ENCODE results near the gene FNDC3B.

- no peak for TF ChIP-seq POLR2AphosphoS2 (conservative IDR thresholded peaks at IDR 0.05; ENCODE audit: low read length)
- no peak for TF ChIP-seq CTCF (IDR thresholded peaks at IDR 0.05)
- TF ChIP-seq POLR2A (IDR thresholded peaks at IDR 0.05; ENCODE audit: low read length): no peak
- TF ChIP-seq HDAC2 (IDR thresholded peaks at IDR 0.05): no peak
- no peak for TF ChIP-seq RAD21 (conservative IDR thresholded peaks at IDR 0.05 in 1 of 2, IDR thresholded peaks at IDR 0.05 in 1 of 2)
- TF ChIP-seq EP300 (IDR thresholded peaks at IDR 0.05): no peak
- TF ChIP-seq ZFP36 (IDR thresholded peaks at IDR 0.05; ENCODE audit: borderline replicate concordance, partially characterized antibody): no peak
- no peak for TF ChIP-seq CEBPB (IDR thresholded peaks at IDR 0.05)
- TF ChIP-seq JUNB (IDR thresholded peaks at IDR 0.05): no peak
- no peak for TF ChIP-seq REST (IDR thresholded peaks at IDR 0.05)
These were observed 158.0 kb downstream of the FNDC3B start for GRCh38 chr3:172197344-172197743.

Measured in A549 (cell line).